Neural cell (in vitro differentiated cells): ENCODE data around the gene ARID3C. TPM values are rescaled to one million over a fixed set of nuclear protein-coding genes. Genes with fewer than 3 reads are reported as not detected.
A peak's percentile ranks its signal among the peaks of the same experiment; 100 is the strongest.

Experiments used
- H2AFZ ChIP-seq: fragments of 200-600, 300-800 bp; sonication (generic), shearing (Covaris generic); 2 replicates; pipeline ENCODE4 v1.6.0; 2014; ENCODE audit warnings: low read depth, mild to moderate bottlenecking, antibody characterized with exemption, low read length, moderate library complexity
- H3F3A ChIP-seq: fragments of 200-600 bp; shearing (Covaris generic); 2 replicates; pipeline ENCODE4 v1.6.1; 2016; ENCODE audit warnings: mild to moderate bottlenecking, moderate library complexity, mixed read lengths, antibody characterized with exemption, low read length; ENCODE audit not compliant: insufficient read depth, poor library complexity, severe bottlenecking
- H3K27ac ChIP-seq: fragments of 200-600, 300-800 bp; sonication (generic), shearing (Covaris generic); 2 replicates; pipeline ENCODE4 v1.5.1; 2014; ENCODE audit warnings: mild to moderate bottlenecking, low read length, moderate library complexity
- H3K27me3 ChIP-seq: fragments of 300-800, 200-600 bp; sonication (generic), shearing (Covaris generic); 2 replicates; pipeline ENCODE4 v1.6.0; 2014; ENCODE audit warnings: mild to moderate bottlenecking, low read depth, low read length, moderate library complexity; ENCODE audit not compliant: insufficient read depth
- H3K36me3 ChIP-seq: fragments of 300-800, 200-600 bp; sonication (generic), shearing (Covaris generic); 2 replicates; pipeline ENCODE4 v1.5.1; 2014; ENCODE audit warnings: mild to moderate bottlenecking, antibody characterized with exemption, low read length, moderate library complexity; ENCODE audit not compliant: insufficient read depth
- H3K4me2 ChIP-seq: fragments of 300-800, 200-600 bp; sonication (generic), shearing (Covaris generic); 2 replicates; pipeline ENCODE4 v1.6.0; 2014; ENCODE audit warnings: mild to moderate bottlenecking, low read length
- H3K4me3 ChIP-seq: fragments of 300-800, 200-600 bp; sonication (generic), shearing (Covaris generic); 2 replicates; pipeline ENCODE4 v1.5.1; 2014; ENCODE audit warnings: mild to moderate bottlenecking, low read length, moderate library complexity
- H3K79me2 ChIP-seq: fragments of 200-600 bp; shearing (Covaris generic); replicated peaks from 2 replicates; pipeline ENCODE4 v1.6.0; 2014; ENCODE audit warnings: mild to moderate bottlenecking, low read length, moderate library complexity; ENCODE audit not compliant: insufficient read depth
- H3K9ac ChIP-seq: fragments of 300-800, 200-600 bp; sonication (generic), shearing (Covaris generic); 2 replicates; pipeline ENCODE4 v1.6.1; 2016; ENCODE audit warnings: mild to moderate bottlenecking, low read length, mixed read lengths
- H3K9me2 ChIP-seq: fragments of 200-600 bp; shearing (Covaris generic); 2 replicates; pipeline ENCODE4 v1.6.1; 2016; ENCODE audit warnings: mild to moderate bottlenecking, low read length, mixed read lengths; ENCODE audit not compliant: insufficient read depth
- H3K9me3 ChIP-seq: fragments of 200-600, 300-800 bp; sonication (generic), shearing (Covaris generic); 2 replicates; pipeline ENCODE4 v1.6.1; 2016; ENCODE audit warnings: mild to moderate bottlenecking, mixed run types, low read length, moderate library complexity, mixed read lengths
- H4K20me1 ChIP-seq: fragments of 200-600 bp; shearing (Covaris generic); 2 replicates; pipeline ENCODE4 v1.6.1; 2016; ENCODE audit warnings: mild to moderate bottlenecking, mixed run types; ENCODE audit not compliant: insufficient read depth
- EP300 ChIP-seq: fragments of 450-650 bp; conservative IDR thresholded peaks from 2 replicates; pipeline ENCODE4 v1.6.1; 2014; ENCODE audit warnings: antibody characterized with exemption, mild to moderate bottlenecking, moderate library complexity; ENCODE audit not compliant: poor library complexity, severe bottlenecking
- EZH2 ChIP-seq: fragments of 200-600, 300-800 bp; shearing (Covaris generic), sonication (generic); IDR thresholded peaks from 2 replicates; pipeline ENCODE4 v1.6.1; 2014; ENCODE audit warnings: antibody characterized with exemption, low read length, borderline replicate concordance, mild to moderate bottlenecking; ENCODE audit not compliant: insufficient read depth, poor library complexity, severe bottlenecking
- POLR2AphosphoS5 ChIP-seq: IDR thresholded peaks from 2 replicates; pipeline ENCODE4 v1.6.1; 2012
- RAD21 ChIP-seq: fragments of 450-650 bp; conservative IDR thresholded peaks from 2 replicates; pipeline ENCODE4 v1.6.1; 2014; ENCODE audit warnings: antibody characterized with exemption, mild to moderate bottlenecking, moderate library complexity
- polyA plus RNA-seq: library from polyadenylated mRNA; depleted of rRNA; stranded (reverse); fragments of >200 nt; gene quantifications from 2 replicates; pipeline ENCODE4 v1.2.3, GENCODE V29; 2014
- TF ChIP-seq, protein P1 (sequence below): IDR thresholded peaks from 2 replicates; pipeline ENCODE4 v1.6.1; 2012; ENCODE audit warnings: borderline replicate concordance
- TF ChIP-seq, protein P2 (sequence below): fragments of 450-650 bp; IDR thresholded peaks from 2 replicates; pipeline ENCODE4 v1.5.1; 2014; ENCODE audit warnings: antibody characterized with exemption, mild to moderate bottlenecking, moderate library complexity; ENCODE audit not compliant: poor library complexity, severe bottlenecking

Gene ARID3C
- polyA plus RNA-seq, 1 donor from 2014 or later: 2.8 TPM

DNA sequence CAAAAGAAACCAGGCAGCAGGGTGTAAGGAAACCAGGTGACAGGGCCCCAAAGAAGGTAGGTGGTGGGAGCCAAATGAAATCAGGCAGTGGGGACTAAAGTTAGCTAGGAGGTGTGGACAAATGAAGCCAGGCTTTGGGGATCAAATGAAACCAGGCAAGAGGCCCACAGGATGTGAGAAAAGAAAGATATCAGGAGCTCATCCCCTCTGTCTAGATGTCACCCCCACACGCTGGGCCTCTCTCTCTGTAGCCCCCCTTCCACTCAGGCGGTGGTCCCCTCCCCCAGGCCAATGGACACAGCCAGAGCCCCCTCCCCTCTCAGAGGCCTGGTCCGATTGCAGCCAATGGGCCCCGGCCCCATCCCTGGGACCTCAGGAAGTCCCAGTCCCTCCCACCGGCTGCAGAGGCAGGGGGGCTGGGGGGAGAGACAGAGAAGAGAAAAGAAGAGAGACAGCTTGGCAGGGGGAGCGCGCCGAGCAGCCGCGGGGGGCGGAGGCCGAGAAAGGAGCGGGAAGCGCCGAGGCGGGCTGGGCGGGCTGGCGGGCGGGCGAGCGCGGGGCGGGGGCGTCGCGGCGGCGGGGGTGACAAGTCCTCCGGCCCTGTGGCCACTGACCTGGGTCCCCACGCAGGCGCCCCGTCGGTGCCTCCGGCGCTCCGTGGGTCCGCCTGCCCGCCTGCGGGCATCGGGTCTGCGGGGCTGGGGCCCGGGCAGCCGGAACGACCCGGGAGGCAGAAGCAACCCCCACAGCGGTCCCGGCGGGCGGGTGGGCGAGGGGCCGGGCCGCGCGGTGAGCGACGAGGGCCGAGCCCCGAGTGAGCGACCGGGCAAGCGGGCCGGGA is 51.2 kb downstream of the ARID3C start:
- no peaks in the 10 kb centered on the region for H3K9me2 ChIP-seq
- H3K79me2 ChIP-seq: peaks cover 18% of the 10 kb centered on the region
- peaks cover 5% of the 10 kb centered on the region for H3F3A ChIP-seq
- H4K20me1 ChIP-seq: peaks cover 3% of the 10 kb centered on the region
- H3K9ac ChIP-seq: peak overlapping the region; percentile 58
- no peaks in the 10 kb centered on the region for H3K36me3 ChIP-seq
- H3K4me2 ChIP-seq: no peak overlapping the region
- TF ChIP-seq POLR2AphosphoS5: no peak
- no peak for TF ChIP-seq EP300
- TF ChIP-seq RAD21: no peak
- TF ChIP-seq, protein P1, sequence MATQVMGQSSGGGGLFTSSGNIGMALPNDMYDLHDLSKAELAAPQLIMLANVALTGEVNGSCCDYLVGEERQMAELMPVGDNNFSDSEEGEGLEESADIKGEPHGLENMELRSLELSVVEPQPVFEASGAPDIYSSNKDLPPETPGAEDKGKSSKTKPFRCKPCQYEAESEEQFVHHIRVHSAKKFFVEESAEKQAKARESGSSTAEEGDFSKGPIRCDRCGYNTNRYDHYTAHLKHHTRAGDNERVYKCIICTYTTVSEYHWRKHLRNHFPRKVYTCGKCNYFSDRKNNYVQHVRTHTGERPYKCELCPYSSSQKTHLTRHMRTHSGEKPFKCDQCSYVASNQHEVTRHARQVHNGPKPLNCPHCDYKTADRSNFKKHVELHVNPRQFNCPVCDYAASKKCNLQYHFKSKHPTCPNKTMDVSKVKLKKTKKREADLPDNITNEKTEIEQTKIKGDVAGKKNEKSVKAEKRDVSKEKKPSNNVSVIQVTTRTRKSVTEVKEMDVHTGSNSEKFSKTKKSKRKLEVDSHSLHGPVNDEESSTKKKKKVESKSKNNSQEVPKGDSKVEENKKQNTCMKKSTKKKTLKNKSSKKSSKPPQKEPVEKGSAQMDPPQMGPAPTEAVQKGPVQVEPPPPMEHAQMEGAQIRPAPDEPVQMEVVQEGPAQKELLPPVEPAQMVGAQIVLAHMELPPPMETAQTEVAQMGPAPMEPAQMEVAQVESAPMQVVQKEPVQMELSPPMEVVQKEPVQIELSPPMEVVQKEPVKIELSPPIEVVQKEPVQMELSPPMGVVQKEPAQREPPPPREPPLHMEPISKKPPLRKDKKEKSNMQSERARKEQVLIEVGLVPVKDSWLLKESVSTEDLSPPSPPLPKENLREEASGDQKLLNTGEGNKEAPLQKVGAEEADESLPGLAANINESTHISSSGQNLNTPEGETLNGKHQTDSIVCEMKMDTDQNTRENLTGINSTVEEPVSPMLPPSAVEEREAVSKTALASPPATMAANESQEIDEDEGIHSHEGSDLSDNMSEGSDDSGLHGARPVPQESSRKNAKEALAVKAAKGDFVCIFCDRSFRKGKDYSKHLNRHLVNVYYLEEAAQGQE: no peak
- TF ChIP-seq, protein P2, sequence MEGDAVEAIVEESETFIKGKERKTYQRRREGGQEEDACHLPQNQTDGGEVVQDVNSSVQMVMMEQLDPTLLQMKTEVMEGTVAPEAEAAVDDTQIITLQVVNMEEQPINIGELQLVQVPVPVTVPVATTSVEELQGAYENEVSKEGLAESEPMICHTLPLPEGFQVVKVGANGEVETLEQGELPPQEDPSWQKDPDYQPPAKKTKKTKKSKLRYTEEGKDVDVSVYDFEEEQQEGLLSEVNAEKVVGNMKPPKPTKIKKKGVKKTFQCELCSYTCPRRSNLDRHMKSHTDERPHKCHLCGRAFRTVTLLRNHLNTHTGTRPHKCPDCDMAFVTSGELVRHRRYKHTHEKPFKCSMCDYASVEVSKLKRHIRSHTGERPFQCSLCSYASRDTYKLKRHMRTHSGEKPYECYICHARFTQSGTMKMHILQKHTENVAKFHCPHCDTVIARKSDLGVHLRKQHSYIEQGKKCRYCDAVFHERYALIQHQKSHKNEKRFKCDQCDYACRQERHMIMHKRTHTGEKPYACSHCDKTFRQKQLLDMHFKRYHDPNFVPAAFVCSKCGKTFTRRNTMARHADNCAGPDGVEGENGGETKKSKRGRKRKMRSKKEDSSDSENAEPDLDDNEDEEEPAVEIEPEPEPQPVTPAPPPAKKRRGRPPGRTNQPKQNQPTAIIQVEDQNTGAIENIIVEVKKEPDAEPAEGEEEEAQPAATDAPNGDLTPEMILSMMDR: no peak
- no peak for TF ChIP-seq EZH2
- no peaks in the 10 kb centered on the region for H3K9me3 ChIP-seq
- no peaks in the 10 kb centered on the region for H3K27me3 ChIP-seq
- peak overlapping the region; percentile 59 for H3K4me3 ChIP-seq
- peak overlapping the region; percentile 57 for H3K27ac ChIP-seq
- no peak overlapping the region for H2AFZ ChIP-seq

DNA sequence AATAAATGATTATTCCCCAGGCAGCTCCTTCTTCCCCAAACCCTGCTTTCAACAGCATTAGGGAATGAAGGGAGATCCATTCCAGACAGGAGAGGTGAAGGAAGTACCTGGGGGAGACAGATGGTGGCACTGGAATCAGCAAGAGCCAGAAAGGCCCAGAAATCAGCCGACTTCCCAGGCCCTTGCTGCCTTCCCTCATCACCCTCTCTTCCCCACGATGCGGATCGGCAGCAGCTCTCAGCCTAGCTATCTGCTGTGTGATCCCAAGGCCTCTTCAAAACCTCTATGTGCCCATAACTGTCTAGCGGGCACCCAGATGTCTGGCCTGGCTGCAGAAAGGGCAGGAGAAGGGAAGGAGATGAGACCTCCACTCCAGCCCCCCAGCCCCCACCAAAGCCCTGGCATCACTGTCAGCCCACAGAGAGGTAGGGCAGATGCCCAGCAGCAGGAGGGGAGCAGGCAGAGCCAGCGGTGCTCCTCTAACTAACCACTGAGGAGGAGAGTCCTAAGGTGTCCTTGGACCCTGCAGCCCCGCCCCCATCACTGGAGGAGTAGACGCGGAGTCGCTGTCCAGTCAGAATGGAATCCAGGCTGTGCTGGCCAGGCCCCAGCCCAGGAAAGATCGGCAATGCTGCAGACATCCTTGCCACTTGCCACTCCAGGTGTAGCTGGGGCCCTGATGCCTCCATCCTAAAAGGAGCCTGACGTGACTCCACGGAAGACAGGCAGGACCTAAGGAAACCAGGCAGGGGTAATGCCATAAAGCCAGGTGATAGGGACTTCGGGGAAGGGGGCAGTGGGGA is 52.1 kb downstream of the ARID3C start:
- H3K4me2 ChIP-seq: no peak overlapping the region
- H3K4me3 ChIP-seq: peak overlapping the region; percentile 53
- peaks cover 16% of the 10 kb centered on the region for H3K79me2 ChIP-seq
- H3F3A ChIP-seq: peaks cover 5% of the 10 kb centered on the region
- no peaks in the 10 kb centered on the region for H3K27me3 ChIP-seq
- no peaks in the 10 kb centered on the region for H3K9me2 ChIP-seq
- peaks cover 3% of the 10 kb centered on the region for H4K20me1 ChIP-seq
- no peak overlapping the region for H2AFZ ChIP-seq
- TF ChIP-seq RAD21: no peak
- TF ChIP-seq, protein P2: peak; percentile 27
- H3K36me3 ChIP-seq: no peaks in the 10 kb centered on the region
- H3K9ac ChIP-seq: peak overlapping the region; percentile 58
- H3K9me3 ChIP-seq: no peaks in the 10 kb centered on the region
- peak overlapping the region; percentile 57 for H3K27ac ChIP-seq
